Activated naive CD8-positive, alpha-beta T cell (primary cell): ENCODE data around the gene IGF2R.
A peak's percentile ranks its signal among the peaks of the same experiment; 100 is the strongest.
"Not testable (repeated sequence)": the region's sequence is repeated elsewhere in the genome, so short reads cannot be mapped to it uniquely, and the experiment has no call there.

Experiments
- H3K27ac Mint-ChIP-seq: one replicate; pipeline ENCODE4 v1.8.0; 2021; ENCODE audit warnings: mixed read lengths
- H3K27me3 Mint-ChIP-seq: one replicate; pipeline ENCODE4 v1.8.0; 2021; ENCODE audit warnings: mixed read lengths
- H3K36me3 Mint-ChIP-seq: one replicate; pipeline ENCODE4 v1.8.0; 2021; ENCODE audit warnings: mixed read lengths
- H3K4me1 Mint-ChIP-seq: one replicate; pipeline ENCODE4 v1.8.0; 2021; ENCODE audit warnings: low read depth, mixed read lengths
- H3K4me3 Mint-ChIP-seq: one replicate; pipeline ENCODE4 v1.8.0; 2021; ENCODE audit warnings: mild to moderate bottlenecking, mixed read lengths
- H3K9me3 Mint-ChIP-seq: one replicate; pipeline ENCODE4 v1.8.0; 2021; ENCODE audit warnings: low read depth, mixed read lengths

IGF2R gene

DNA sequence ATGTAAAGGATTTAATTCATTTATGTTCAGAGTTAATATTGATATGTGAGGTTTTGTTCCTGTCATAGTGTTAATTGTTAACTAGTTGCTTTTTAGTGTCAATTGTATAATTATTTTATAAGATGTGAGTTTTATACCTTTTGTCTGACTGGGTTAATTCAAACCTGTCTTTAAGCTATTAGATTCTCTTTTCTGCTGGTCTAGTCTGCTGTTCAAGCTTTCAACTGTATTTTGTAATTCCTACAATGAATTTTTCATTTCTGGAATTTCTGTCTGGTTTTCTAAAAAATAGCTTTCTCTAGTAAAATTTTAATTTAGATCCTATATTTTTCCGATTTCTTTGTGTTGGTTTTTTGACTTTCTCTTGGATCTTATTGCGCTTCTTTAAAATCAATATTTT, 26.5 kb downstream of the IGF2R start:
- Mint-ChIP-seq H3K36me3 (peaks cover 46% of the 10 kb centered on the region), H3K27me3 (no peaks in the 10 kb centered on the region), H3K9me3 (no peaks in the 10 kb centered on the region), H3K27ac (no peak overlapping the region), H3K4me1 (peaks cover 64% of the 10 kb centered on the region), H3K4me3 (no peak overlapping the region)

DNA sequence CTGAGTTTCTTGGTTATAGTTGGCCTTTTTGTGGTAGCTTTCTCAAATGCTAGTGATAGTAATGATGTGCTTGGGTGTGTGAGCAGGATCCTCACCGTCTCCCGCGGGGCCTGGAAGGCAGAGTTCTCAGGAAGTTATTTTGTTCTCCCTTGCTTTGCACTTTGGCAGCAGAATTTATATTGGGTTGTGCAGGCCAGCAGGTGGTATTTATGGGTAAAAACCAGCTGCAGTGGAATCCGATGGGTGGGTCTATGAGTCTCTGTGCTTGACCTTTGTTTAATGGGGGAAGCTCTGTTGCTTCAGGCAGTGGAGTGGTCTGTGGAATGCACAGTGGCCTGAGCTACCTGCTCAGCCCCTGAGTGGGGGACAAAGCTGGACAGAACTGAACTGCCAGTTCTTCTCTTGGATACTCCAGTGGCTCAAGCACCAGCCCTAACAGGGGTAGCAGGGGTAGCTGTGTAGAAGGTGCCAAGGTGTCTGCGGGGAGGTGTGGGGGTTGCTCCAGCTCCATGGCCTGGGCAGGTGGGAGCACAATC, 27.3 kb downstream of the IGF2R start:
- H3K36me3 Mint-ChIP-seq: peaks cover 47% of the 10 kb centered on the region
- H3K27me3 Mint-ChIP-seq: no peaks in the 10 kb centered on the region

GRCh38 chr6:159996626-159997497, 28.0 kb downstream of the IGF2R start:
- Mint-ChIP-seq H3K4me1 (peaks cover 59% of the 10 kb centered on the region), H3K36me3 (peaks cover 43% of the 10 kb centered on the region), H3K27me3 (no peaks in the 10 kb centered on the region), H3K27ac (no peak overlapping the region), H3K9me3 (no peaks in the 10 kb centered on the region), H3K4me3 (no peak overlapping the region)

More for the DNA sequence above, 27.3 kb downstream of the IGF2R start:
- H3K9me3 Mint-ChIP-seq: no peaks in the 10 kb centered on the region
- peaks cover 62% of the 10 kb centered on the region for H3K4me1 Mint-ChIP-seq
- no peak overlapping the region for H3K4me3 Mint-ChIP-seq
- no peak overlapping the region for H3K27ac Mint-ChIP-seq

DNA sequence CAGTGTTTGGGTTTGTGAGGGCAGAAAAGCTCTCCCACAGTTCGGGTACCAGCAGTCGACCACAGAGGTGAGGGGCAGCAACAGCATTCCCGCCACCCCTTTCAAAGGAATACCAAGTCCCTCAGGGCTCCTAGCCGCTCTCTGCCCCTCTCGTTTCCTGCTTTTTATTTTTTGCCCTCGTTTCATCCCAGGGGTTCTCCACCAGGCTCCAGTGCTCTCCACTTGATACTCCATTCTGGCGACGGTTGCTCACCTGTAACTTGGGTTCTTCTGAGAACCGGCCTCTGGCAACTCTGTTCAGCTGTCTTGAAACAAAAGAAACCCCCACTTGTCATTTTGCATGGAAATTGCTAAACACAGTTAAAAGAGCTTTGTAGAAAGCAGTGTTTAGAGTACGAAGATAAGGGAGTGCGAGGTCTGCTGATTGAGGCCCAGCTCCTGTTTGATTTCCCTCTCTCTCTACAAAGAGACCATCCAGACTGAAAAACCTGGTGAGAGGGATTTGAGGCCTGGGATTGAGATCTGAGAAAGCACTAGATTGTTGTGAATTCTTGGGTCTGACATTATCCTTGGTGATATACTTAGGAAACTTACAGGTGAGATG, 28.7 kb downstream of the IGF2R start:
- Mint-ChIP-seq H3K36me3 (peaks cover 38% of the 10 kb centered on the region), H3K4me1 (peaks cover 63% of the 10 kb centered on the region)

DNA sequence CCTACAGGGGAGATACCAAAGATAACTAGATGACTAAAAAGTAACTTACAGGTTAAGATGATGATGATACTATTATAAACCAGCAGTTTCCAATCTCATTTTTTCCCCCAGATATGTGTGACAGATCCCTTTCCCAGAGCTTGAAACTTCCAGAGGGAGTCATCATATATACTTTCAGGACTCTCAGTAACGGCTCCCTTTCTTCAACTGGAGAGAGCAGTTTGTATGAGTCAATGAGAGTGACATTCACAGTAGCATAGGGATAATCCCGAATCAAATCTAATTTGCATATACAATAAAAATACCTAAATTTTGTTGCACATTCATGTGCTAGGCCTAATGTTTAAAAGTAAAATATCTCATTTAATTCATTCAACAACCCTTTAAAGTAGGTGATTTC, 29.7 kb downstream of the IGF2R start:
- no peak overlapping the region for H3K4me3 Mint-ChIP-seq
- H3K9me3 Mint-ChIP-seq: no peaks in the 10 kb centered on the region
- H3K4me1 Mint-ChIP-seq: peaks cover 58% of the 10 kb centered on the region
- H3K27me3 Mint-ChIP-seq: no peaks in the 10 kb centered on the region
- no peak overlapping the region for H3K27ac Mint-ChIP-seq
- H3K36me3 Mint-ChIP-seq: peaks cover 31% of the 10 kb centered on the region

More for the DNA sequence above, 28.7 kb downstream of the IGF2R start:
- Mint-ChIP-seq H3K4me3 (no peak overlapping the region), H3K9me3 (no peaks in the 10 kb centered on the region), H3K27ac (no peak overlapping the region), H3K27me3 (no peaks in the 10 kb centered on the region)

DNA sequence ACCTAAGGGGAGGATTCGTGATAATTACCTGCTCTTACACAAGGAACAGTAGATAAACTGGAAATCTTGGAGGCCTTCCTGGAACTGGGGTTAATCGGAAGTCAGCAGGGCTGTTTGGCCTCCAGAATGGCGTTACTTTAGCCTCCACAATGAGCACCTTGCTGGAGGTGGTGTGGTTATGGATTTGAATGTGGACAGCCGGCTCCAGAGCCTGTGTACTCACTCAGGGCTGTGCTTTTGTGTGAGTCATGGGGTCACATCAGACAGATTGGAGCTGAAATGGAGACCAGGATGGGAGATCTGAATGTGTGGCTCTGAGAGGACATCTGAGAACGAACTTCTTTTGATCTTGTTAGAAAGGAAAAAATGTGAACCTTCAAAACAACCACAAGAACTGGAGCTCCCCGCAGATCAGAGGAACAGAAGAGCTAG, 30.4 kb downstream of the IGF2R start:
- H3K27ac Mint-ChIP-seq: peak overlapping the region; percentile 51
- peaks cover 59% of the 10 kb centered on the region for H3K4me1 Mint-ChIP-seq
- H3K36me3 Mint-ChIP-seq: peaks cover 29% of the 10 kb centered on the region
- peak overlapping the region; percentile 49 for H3K4me3 Mint-ChIP-seq
- no peaks in the 10 kb centered on the region for H3K27me3 Mint-ChIP-seq
- no peaks in the 10 kb centered on the region for H3K9me3 Mint-ChIP-seq

DNA sequence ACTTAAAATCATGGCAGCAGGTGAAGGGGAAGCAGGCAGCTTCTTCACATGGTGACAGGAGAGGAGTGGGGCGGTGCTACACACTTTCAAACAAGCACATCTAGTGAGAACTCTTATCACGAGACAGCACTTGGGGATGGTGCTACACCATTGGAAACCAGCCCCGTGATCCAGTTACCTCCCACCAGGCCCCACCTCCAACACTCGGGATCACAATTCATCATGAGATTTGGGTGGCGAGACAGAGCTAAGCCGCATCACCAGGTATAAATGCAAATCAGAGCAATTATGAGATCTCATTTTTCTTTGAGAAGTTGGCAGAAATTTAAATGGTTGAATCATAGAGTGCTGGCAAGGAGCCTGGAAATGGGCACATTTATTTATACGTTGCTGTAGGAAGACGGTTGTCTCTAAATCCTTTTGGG, 31.4 kb downstream of the IGF2R start:
- Mint-ChIP-seq H3K9me3 (no peaks in the 10 kb centered on the region), H3K27ac (no peak overlapping the region), H3K4me3 (no peak overlapping the region), H3K27me3 (no peaks in the 10 kb centered on the region), H3K36me3 (peaks cover 19% of the 10 kb centered on the region), H3K4me1 (peaks cover 62% of the 10 kb centered on the region)

DNA sequence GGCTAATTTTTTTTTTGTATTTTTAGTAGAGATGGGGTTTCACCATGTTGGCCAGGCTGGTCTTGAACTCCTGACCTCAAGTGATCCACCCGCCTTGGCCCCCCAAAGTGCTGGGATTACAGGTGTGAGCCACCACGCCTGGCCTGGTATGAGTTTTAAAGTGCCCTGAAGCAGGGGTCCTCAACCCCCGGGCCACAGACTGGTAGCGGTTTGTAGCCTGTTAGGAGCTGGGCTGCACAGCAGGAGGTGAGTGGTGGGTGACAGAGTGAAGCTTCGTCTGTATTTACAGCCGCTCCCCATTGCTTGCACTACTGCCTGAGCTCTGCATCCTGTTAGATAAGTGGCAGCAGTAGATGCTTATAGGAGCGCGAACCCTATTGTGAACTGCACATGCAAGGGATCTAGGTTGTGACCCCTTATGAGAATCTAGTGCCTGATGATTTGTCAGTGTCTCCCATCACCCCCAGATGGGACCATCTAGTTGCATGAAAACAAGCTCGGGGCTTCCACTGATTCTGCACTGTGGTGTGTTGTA, 32.1 kb downstream of the IGF2R start:
- not testable (repeated sequence) for H3K9me3 Mint-ChIP-seq, H3K4me3 Mint-ChIP-seq, H3K27me3 Mint-ChIP-seq, H3K27ac Mint-ChIP-seq
- Mint-ChIP-seq H3K36me3 (peaks cover 14% of the 10 kb centered on the region), H3K4me1 (peaks cover 60% of the 10 kb centered on the region)

GRCh38 chr6:160002882-160003281, 34.0 kb downstream of the IGF2R start:
- Mint-ChIP-seq H3K4me3 (no peak overlapping the region), H3K27ac (no peak overlapping the region), H3K9me3 (no peaks in the 10 kb centered on the region), H3K36me3 (peaks cover 15% of the 10 kb centered on the region), H3K4me1 (peaks cover 63% of the 10 kb centered on the region), H3K27me3 (no peaks in the 10 kb centered on the region)

- peaks cover 58% of the 10 kb centered on the region for H3K4me1 Mint-ChIP-seq
- H3K27me3 Mint-ChIP-seq: no peaks in the 10 kb centered on the region
- no peaks in the 10 kb centered on the region for H3K9me3 Mint-ChIP-seq
- no peak overlapping the region for H3K4me3 Mint-ChIP-seq
- peaks cover 19% of the 10 kb centered on the region for H3K36me3 Mint-ChIP-seq
- no peak overlapping the region for H3K27ac Mint-ChIP-seq
These were observed 35.1 kb downstream of the IGF2R start for GRCh38 chr6:160004018-160004417.

DNA sequence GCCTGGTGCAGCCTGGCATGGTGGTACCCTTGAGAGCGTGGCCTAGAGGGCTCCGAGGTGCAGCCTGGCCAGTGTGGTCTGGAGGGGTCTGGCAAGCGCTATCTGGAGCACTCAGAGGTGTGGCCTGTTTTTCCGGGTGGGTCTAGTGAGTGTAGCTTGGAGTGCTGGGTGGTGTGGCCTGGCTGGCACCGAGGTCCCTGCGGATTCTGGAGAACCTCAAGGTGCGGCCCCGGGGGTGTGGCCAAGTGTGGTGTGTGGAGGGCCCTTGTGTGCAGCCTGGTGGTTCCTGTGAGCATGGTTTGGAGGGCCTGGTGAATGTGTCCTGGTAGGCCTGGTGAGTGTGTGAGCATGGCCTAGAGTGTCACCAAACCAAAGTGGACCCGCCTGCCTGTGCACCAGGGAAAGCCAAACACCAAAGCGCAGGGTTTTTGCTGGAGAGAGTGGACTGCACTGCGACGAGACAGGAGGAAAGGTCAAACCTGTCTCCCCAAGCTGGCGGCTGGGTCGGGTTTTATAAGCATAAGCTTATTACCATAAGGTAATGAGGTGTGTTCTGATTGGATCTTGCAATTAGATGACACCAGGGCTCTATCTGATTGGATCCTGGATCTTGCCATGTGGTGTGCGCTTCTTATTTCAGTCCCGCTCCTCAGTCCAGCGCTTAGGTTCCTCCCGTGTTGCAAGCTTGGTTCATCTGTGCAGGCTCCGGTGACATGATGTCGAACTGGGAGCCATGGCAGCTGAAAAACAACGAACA, 35.7 kb downstream of the IGF2R start:
- H3K9me3 Mint-ChIP-seq: no peaks in the 10 kb centered on the region
- peaks cover 53% of the 10 kb centered on the region for H3K4me1 Mint-ChIP-seq
- peak overlapping the region; percentile 7 for H3K4me3 Mint-ChIP-seq
- H3K27me3 Mint-ChIP-seq: no peaks in the 10 kb centered on the region
- H3K27ac Mint-ChIP-seq: no peak overlapping the region
- H3K36me3 Mint-ChIP-seq: peaks cover 16% of the 10 kb centered on the region

- H3K4me3 Mint-ChIP-seq: peak overlapping the region; percentile 7
- no peaks in the 10 kb centered on the region for H3K27me3 Mint-ChIP-seq
- no peaks in the 10 kb centered on the region for H3K9me3 Mint-ChIP-seq
- H3K4me1 Mint-ChIP-seq: peaks cover 46% of the 10 kb centered on the region
- H3K36me3 Mint-ChIP-seq: peaks cover 17% of the 10 kb centered on the region
- no peak overlapping the region for H3K27ac Mint-ChIP-seq
These were observed 36.3 kb downstream of the IGF2R start for GRCh38 chr6:160005211-160005610.

DNA sequence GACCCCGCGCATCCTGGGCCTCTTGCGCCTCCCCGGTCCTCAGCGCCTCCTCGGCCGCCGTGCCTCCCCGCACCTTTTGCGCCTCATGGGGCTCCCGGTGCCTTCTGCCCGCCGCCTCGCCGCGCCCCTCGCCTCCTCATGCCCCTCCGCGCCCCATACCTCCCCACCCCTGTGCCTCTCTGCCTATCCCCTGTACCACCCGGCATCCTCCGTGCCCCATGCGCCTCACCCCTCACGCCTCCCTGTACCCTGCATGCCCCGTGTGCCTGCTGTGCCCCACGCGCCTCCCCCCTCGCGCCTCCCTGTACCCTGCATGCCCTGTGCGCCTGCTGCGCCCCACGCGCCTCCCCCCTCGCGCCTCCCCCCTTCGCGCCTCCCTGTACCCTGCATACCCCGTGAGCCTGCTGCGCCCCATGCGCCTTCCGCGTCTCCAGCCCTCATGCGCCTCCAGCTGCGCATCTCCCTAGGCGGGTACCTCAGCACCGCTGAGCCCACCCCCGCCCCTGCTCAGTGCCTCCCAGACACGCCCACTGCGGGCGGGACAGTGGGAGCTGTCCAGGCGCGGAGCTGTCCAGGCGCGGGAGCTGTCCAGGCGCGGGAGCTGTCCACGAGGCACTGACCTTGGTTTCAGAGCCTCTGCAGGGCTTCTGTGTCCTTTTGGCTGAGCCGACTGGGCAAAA, 37.1 kb downstream of the IGF2R start:
- Mint-ChIP-seq H3K27ac (no peak overlapping the region), H3K4me3 (peak overlapping the region; percentile 42)

GRCh38 chr6:160007145-160007544, 38.3 kb downstream of the IGF2R start:
- H3K27ac Mint-ChIP-seq: no peak overlapping the region
- H3K36me3 Mint-ChIP-seq: peaks cover 22% of the 10 kb centered on the region

More for the DNA sequence above, 37.1 kb downstream of the IGF2R start:
- Mint-ChIP-seq H3K9me3 (no peaks in the 10 kb centered on the region), H3K36me3 (peaks cover 16% of the 10 kb centered on the region), H3K27me3 (no peaks in the 10 kb centered on the region), H3K4me1 (peaks cover 43% of the 10 kb centered on the region)

More at GRCh38 chr6:160007145-160007544, 38.3 kb downstream of the IGF2R start:
- peaks cover 44% of the 10 kb centered on the region for H3K4me1 Mint-ChIP-seq
- peak overlapping the region; percentile 24 for H3K4me3 Mint-ChIP-seq
- H3K27me3 Mint-ChIP-seq: no peaks in the 10 kb centered on the region
- H3K9me3 Mint-ChIP-seq: no peaks in the 10 kb centered on the region
